Rectal smooth muscle tissue (tissue), 1 donor: ENCODE measurements around the gene LTB4R.

ENCODE experiments used
- H3K27ac ChIP-seq: one replicate; pipeline ENCODE4 v1.7.0; 2013; ENCODE audit warnings: low read depth, low read length, inconsistent platforms
- H3K27me3 ChIP-seq: one replicate; pipeline ENCODE4 v1.7.0; 2013; ENCODE audit warnings: low read length; ENCODE audit not compliant: control insufficient read depth, insufficient read depth
- H3K36me3 ChIP-seq: one replicate; pipeline ENCODE4 v1.7.0; 2013; ENCODE audit warnings: low read length; ENCODE audit not compliant: control insufficient read depth, insufficient read depth
- H3K4me1 ChIP-seq: one replicate; pipeline ENCODE4 v1.7.0; 2013; ENCODE audit warnings: low read length; ENCODE audit not compliant: control insufficient read depth, insufficient read depth
- H3K4me3 ChIP-seq: one replicate; pipeline ENCODE4 v1.7.0; 2013; ENCODE audit warnings: low read length
- H3K9ac ChIP-seq: one replicate; pipeline ENCODE4 v1.7.0; 2013; ENCODE audit warnings: low read length

Gene LTB4R

DNA sequence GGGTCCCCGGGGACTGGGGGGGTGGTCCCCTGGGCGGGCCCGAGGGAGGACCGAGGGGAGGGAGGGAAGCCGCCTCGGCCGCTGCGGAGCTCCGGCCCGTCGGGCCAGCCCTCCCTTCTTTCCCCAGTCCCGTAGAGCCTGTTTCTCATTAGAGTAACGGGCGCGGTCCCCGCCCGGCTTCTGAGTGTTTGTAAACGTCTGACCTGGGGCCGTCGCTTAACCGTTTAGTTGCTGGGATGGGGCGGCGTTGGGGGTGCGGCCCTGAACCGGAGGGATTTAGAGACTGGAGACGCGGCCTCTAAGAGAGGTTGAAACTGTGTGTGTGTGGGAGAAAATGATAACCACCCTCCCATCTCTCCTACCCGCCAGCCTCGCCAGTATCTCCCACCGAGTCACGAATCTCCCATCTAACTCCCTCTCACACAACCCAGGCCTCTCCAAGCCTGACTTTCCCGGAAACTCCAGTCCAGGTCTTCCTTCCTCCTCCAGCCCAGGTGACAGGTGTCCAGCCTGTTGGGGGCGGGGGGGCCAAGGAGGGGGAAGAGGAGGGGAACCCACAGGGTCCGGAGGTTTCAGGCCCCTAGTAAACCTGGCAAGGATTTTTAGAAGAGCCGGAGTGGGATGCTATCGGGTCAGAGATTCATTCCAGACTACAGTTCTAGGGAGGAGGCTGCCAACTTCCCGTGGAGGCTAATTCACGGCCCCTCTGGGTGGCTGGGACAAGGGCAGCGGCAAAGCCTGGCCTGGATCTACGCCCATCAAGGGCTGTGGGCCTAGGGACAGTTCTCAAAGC lies 55.6 kb downstream of the LTB4R start:
- H3K4me3 ChIP-seq, result peak overlapping the region; percentile 78
- no peaks in the 10 kb centered on the region for H3K27me3 ChIP-seq
- peak overlapping the region; percentile 45 for H3K9ac ChIP-seq
- no peaks in the 10 kb centered on the region for H3K36me3 ChIP-seq
- peaks cover 14% of the 10 kb centered on the region for H3K4me1 ChIP-seq
- H3K27ac ChIP-seq, result peak overlapping the region; percentile 99
